Chondrocyte (in vitro differentiated cells): ENCODE measurements around the gene PPM1E. TPM values are rescaled to one million over a fixed set of nuclear protein-coding genes. Genes with fewer than 3 reads are reported as not detected.
"Not testable (repeated sequence)": the region's sequence is repeated elsewhere in the genome, so short reads cannot be mapped to it uniquely, and the experiment has no call there.

Experiments
- DNase-seq: peaks from one replicate; pipeline ENCODE4 v3.0.0; 2021; ENCODE audit warnings: mixed read lengths, low spot score
- H3K27ac Mint-ChIP-seq: one replicate; pipeline ENCODE4 v1.8.0; 2021; ENCODE audit warnings: mild to moderate bottlenecking, moderate library complexity, mixed read lengths; ENCODE audit not compliant: unreplicated experiment
- H3K27me3 Mint-ChIP-seq: 2 replicates; pipeline ENCODE4 v1.8.0; 2021; ENCODE audit warnings: low read depth, mixed read lengths
- H3K36me3 Mint-ChIP-seq: 2 replicates; pipeline ENCODE4 v1.8.0; 2021; ENCODE audit warnings: low read depth, mixed read lengths
- H3K4me1 Mint-ChIP-seq: 2 replicates; pipeline ENCODE4 v1.8.0; 2021; ENCODE audit warnings: low read depth, mild to moderate bottlenecking, mixed read lengths
- H3K4me3 Mint-ChIP-seq: one replicate; pipeline ENCODE4 v1.8.0; 2021; ENCODE audit warnings: mild to moderate bottlenecking, moderate library complexity, mixed read lengths; ENCODE audit not compliant: unreplicated experiment
- H3K9me3 Mint-ChIP-seq: 2 replicates; pipeline ENCODE4 v1.8.0; 2021; ENCODE audit warnings: low read depth, mixed read lengths
- total RNA-seq: library from RNA; stranded (reverse); gene quantifications from 3 replicates; pipeline ENCODE4 v1.2.1, GENCODE V29; 2021
- TF ChIP-seq, protein P1 (sequence below): fragments of 200-600 bp; sonication (generic); IDR thresholded peaks from 2 replicates; pipeline ENCODE4 v1.5.0; 2021; ENCODE audit warnings: antibody characterized with exemption, mild to moderate bottlenecking, moderate library complexity

Gene PPM1E
- total RNA-seq, 1 donor from 2014 or later: 2.2 TPM

DNA sequence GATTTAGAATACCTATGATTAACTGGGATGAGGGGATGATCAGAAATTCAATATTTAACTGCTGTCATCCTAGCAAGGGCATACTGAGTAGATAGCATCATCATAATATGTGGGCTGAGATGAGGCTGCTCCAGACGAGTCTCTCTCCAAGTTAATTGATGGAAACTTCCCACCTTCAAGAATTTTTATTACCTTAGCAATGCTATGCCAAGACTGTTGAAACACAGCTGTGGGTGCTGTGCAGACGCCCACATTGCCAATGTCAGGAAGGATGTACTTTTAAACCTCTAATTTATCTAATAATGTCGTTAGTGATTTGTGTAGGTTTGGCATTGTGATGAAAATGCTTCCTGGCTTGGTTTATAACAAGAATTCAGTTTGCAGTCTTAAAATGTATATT is 180.6 kb downstream of the PPM1E start:
- Mint-ChIP-seq H3K27me3 (no peaks in the 10 kb centered on the region), H3K36me3 (no peaks in the 10 kb centered on the region), H3K4me3 (no peak overlapping the region), H3K4me1 (no peaks in the 10 kb centered on the region), H3K27ac (no peak overlapping the region), H3K9me3 (no peaks in the 10 kb centered on the region)
- TF ChIP-seq, protein P1, sequence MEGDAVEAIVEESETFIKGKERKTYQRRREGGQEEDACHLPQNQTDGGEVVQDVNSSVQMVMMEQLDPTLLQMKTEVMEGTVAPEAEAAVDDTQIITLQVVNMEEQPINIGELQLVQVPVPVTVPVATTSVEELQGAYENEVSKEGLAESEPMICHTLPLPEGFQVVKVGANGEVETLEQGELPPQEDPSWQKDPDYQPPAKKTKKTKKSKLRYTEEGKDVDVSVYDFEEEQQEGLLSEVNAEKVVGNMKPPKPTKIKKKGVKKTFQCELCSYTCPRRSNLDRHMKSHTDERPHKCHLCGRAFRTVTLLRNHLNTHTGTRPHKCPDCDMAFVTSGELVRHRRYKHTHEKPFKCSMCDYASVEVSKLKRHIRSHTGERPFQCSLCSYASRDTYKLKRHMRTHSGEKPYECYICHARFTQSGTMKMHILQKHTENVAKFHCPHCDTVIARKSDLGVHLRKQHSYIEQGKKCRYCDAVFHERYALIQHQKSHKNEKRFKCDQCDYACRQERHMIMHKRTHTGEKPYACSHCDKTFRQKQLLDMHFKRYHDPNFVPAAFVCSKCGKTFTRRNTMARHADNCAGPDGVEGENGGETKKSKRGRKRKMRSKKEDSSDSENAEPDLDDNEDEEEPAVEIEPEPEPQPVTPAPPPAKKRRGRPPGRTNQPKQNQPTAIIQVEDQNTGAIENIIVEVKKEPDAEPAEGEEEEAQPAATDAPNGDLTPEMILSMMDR: no peak
- DNase-seq: no peak

DNA sequence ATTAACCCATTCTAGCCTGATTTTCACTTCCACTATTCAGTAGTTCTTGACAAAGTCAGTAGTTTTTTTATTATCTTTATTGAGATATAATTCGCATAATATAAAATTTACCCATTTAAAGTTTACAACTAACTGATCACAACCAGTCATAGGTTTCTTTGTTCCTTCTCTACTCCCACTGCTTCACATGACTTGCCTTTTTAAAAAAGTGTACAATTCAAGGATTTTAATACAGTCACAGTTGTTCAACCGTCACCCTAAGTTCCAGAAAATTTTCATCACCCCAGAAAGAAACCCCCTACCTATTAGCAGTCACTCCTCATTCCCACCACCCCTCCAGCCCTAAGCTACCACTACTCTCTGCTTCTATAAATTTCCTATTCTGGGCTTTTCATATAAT is 188.5 kb downstream of the PPM1E start:
- H3K9me3 Mint-ChIP-seq: peaks cover 13% of the 10 kb centered on the region
- TF ChIP-seq, protein P1: no peak
- H3K4me1 Mint-ChIP-seq: peaks cover 6% of the 10 kb centered on the region
- H3K4me3 Mint-ChIP-seq: no peak overlapping the region
- no peak overlapping the region for H3K27ac Mint-ChIP-seq
- peaks cover 3% of the 10 kb centered on the region for H3K36me3 Mint-ChIP-seq
- DNase-seq: no peak
- H3K27me3 Mint-ChIP-seq: no peaks in the 10 kb centered on the region

DNA sequence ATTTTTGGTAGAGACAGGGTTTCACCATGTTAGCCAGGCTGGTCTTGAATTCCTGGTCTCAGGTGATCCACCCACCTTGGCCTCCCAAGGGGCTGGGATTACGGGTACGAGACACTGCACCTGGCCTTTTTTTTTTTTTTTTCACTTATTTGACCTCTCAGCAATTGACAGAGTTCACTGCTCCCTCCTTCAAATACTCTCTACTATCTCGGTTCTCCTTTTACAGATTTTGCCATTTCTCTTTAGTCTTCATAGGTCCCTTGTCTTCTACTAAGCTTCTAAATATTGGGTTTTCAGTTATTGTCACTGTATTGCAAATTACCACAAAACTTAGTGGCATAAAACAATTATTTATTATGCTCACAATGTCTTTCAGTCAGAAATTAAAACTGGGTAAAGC is 191.8 kb downstream of the PPM1E start:
- Mint-ChIP-seq H3K9me3 (peaks cover 33% of the 10 kb centered on the region), H3K27ac (no peak overlapping the region), H3K4me3 (no peak overlapping the region), H3K36me3 (peaks cover 22% of the 10 kb centered on the region), H3K4me1 (peaks cover 6% of the 10 kb centered on the region), H3K27me3 (no peaks in the 10 kb centered on the region)
- TF ChIP-seq, protein P1: no peak
- DNase-seq: no peak

DNA sequence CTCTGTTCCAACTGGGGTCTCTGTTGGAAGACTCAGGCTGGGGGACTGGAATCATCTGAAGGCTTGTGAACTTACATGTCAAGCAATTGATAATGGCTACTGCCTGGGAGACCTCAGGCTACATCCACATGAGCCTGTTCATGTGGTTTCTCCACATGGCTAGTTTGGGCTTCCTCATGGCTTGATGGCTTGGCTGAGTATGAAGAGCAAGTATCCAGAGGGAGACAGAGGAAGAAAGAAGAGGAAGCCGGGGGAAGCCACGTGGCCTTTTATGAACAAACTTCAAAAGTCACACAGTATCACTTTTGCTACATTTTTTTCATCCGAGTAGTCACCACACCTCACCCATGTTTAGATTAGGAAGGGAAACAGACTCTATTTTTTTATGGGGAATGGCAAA is 192.2 kb downstream of the PPM1E start:
- Mint-ChIP-seq H3K9me3 (peaks cover 33% of the 10 kb centered on the region), H3K4me1 (peaks cover 6% of the 10 kb centered on the region), H3K36me3 (peaks cover 22% of the 10 kb centered on the region), H3K27ac (no peak overlapping the region), H3K27me3 (no peaks in the 10 kb centered on the region), H3K4me3 (no peak overlapping the region)
- TF ChIP-seq, protein P1: no peak
- no peak for DNase-seq

DNA sequence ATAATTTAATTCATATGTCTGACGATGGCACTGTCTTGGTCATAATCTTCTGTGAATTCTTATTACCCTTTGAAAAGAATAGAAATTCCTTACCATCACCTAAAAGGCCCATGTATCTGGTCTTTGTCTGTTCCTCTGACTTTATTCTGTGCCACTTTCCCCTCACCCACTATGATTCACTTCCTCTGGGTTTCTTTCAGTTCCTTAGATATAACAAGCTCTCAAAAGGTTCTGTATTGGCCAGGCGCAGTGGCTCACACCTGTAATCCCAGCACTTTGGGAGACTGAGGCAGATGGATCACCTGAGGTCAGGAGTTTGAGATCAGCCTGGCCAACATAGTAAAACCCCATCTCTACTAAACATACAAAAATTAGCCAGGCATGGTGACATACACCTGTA is 198.7 kb downstream of the PPM1E start:
- not testable (repeated sequence) for H3K27me3 Mint-ChIP-seq, DNase-seq, H3K4me3 Mint-ChIP-seq, H3K4me1 Mint-ChIP-seq, H3K27ac Mint-ChIP-seq
- H3K36me3 Mint-ChIP-seq: peaks cover 16% of the 10 kb centered on the region
- peaks cover 29% of the 10 kb centered on the region for H3K9me3 Mint-ChIP-seq

DNA sequence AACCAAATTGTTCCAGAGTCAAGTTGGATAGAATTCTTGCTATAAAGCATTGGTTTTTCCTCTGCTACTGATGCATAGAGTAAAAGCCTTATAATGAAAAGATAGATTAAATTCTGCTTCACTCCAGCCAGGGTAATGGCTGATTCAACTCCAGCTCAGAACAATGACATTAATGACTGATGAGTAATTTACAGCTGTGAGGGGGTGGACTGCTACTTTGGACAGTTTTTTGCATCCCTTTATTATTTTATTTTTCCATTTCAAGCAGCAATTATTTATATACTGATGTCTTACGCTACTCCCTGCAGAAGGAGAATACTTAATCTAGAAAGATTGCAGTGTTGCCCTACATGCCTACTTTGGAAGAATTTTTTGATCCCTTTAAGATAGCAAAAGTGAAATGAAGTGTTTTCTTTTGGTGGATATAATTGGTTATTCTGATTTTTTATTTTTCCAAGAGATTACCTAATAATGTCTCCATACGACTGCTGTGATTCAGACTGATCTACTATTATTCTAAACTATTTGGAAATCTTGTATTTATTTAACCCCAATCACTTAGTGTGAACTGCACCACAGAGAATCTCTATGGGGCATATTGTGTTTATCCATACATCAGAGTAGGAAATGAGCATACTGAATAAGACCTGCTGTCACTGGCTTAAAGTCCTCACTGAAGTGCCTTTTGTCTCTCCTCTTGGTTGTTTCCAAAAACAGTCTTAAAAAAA is 201.5 kb downstream of the PPM1E start:
- no peak for DNase-seq
- Mint-ChIP-seq H3K27ac (peak overlapping the region; percentile 55), H3K27me3 (no peaks in the 10 kb centered on the region), H3K4me3 (no peak overlapping the region), H3K4me1 (peaks cover 10% of the 10 kb centered on the region), H3K36me3 (no peaks in the 10 kb centered on the region), H3K9me3 (peaks cover 10% of the 10 kb centered on the region)
- TF ChIP-seq, protein P1: no peak

DNA sequence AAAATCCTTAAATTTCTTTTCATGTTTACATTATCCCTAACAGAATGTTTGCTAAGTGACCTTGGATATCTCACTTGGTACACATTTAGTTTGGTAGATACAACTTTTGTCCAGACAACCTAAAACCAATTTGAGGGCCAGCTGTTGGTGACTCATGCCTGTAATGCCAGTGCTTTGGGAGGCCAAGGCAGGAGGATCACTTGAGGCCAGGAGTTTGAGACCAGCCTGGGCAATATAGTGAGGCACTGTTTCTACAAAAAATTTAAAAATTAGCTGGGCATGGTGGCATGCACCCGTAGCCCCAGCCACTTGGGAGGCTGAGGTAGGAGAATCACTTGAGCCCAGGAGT is 202.0 kb downstream of the PPM1E start:
- H3K27me3 Mint-ChIP-seq, H3K4me1 Mint-ChIP-seq, DNase-seq, H3K36me3 Mint-ChIP-seq, H3K27ac Mint-ChIP-seq, H3K4me3 Mint-ChIP-seq: not testable (repeated sequence)
- peaks cover 10% of the 10 kb centered on the region for H3K9me3 Mint-ChIP-seq
